ENCODE results near the gene SH3PXD2A. TPM values are rescaled to one million over a fixed set of nuclear protein-coding genes. Genes with fewer than 3 reads are reported as not detected.
"Not testable (repeated sequence)": the region's sequence is repeated elsewhere in the genome, so short reads cannot be mapped to it uniquely, and the experiment has no call there.

The SH3PXD2A gene
- total RNA-seq, 1 experiment from 2014 or later: 13.2 TPM

GRCh38 chr10:103816431-103816830, 38.9 kb downstream of the SH3PXD2A start:
- Mint-ChIP-seq H3K36me3 (ENCODE audit: insufficient read depth, unreplicated experiment) (no peaks in the 10 kb centered on the region), H3K27me3 (ENCODE audit: insufficient read depth, unreplicated experiment) (no peaks in the 10 kb centered on the region), H3K9me3 (ENCODE audit: unreplicated experiment) (no peaks in the 10 kb centered on the region), H3K27ac (ENCODE audit: low read depth, unreplicated experiment) (no peak overlapping the region), H3K4me3 (ENCODE audit: unreplicated experiment) (no peak overlapping the region), H3K4me1 (ENCODE audit: insufficient read depth, unreplicated experiment) (no peaks in the 10 kb centered on the region)
- ChIA-PET CTCF (no interaction called here), POLR2A (interaction anchor here (1.0 to 1.5 kb wide), 2 partner anchors 12 to 35 kb away, joined by 3 read pairs; no protein-coding TSS in a partner anchor)
- TF ChIP-seq, protein P1, sequence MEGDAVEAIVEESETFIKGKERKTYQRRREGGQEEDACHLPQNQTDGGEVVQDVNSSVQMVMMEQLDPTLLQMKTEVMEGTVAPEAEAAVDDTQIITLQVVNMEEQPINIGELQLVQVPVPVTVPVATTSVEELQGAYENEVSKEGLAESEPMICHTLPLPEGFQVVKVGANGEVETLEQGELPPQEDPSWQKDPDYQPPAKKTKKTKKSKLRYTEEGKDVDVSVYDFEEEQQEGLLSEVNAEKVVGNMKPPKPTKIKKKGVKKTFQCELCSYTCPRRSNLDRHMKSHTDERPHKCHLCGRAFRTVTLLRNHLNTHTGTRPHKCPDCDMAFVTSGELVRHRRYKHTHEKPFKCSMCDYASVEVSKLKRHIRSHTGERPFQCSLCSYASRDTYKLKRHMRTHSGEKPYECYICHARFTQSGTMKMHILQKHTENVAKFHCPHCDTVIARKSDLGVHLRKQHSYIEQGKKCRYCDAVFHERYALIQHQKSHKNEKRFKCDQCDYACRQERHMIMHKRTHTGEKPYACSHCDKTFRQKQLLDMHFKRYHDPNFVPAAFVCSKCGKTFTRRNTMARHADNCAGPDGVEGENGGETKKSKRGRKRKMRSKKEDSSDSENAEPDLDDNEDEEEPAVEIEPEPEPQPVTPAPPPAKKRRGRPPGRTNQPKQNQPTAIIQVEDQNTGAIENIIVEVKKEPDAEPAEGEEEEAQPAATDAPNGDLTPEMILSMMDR (IDR thresholded peaks at IDR 0.05; ENCODE audit: unreplicated experiment): no peak
- intact Hi-C loops (cut with micrococcal nuclease): no loop called here
- peak; percentile 51 for DNase-seq (ENCODE audit: unreplicated experiment)
- BruUV-seq (replicated peaks): no TSS peak

DNA sequence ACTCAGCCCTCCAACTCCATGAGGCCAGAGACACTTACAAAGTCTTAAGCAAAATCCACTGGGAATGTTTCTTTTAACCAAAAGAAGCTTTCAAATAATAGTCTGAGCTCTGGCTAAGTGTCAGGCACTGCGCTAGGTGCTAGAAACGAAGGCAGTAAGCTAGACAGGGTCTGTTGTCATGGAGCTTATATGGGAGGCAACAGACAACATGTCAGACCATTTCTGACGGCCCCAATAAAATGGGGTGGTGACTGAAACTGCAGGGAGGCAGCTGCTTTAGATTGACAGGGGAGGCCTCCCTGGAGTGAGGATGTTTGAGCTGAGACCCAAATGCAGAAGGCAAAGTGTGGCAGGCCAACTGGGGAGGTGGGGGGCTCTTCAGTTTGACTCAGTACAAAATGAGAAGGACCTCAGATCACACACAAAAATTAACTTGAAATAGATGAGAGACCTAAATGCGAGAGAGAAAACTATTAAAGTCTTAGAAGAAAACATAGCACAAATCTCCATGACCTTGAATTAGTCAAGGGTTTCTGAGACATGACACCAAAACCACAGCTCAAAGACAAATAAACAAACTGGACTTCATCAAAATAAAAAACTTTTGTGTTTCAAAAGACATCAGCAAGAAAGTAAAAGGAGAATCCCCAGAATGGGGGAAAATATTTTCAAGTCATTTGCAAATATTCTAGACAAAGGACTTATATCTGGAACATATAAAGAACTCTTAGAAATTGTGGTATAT, 40.6 kb downstream of the SH3PXD2A start:
- H3K4me3 Mint-ChIP-seq (ENCODE audit: unreplicated experiment): no peak overlapping the region
- BruUV-seq (replicated peaks): no TSS peak
- TF ChIP-seq, protein P1 (IDR thresholded peaks at IDR 0.05; ENCODE audit: unreplicated experiment): no peak

DNA sequence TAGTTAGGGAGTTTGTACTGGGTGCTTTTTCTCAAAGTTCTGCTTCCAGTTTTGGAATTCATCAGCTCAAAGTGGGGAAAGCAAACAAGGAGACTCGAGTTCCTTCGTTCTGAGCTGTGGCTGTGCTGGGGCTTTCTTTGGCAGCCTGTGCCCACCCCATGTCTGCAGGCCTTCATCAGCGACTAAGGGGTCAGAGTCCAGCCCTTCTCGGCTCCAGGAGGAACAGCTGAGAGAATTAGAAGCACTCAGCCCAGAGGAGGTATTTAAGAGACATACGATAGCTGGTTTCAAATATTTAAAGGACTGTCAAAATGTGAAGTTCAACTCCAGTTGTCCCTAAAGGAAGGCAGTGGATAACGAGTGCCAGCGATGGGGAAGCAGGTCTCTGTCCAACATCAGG, 41.3 kb downstream of the SH3PXD2A start:
- POLR2A ChIA-PET: interaction anchor here (0.9 to 1.3 kb wide), 3 partner anchors 19 to 36 kb away, joined by 3 to 4 read pairs (median 3); no protein-coding TSS in a partner anchor
- Mint-ChIP-seq H3K4me1 (ENCODE audit: insufficient read depth, unreplicated experiment) (no peaks in the 10 kb centered on the region), H3K36me3 (ENCODE audit: insufficient read depth, unreplicated experiment) (no peaks in the 10 kb centered on the region), H3K4me3 (ENCODE audit: unreplicated experiment) (no peak overlapping the region), H3K27me3 (ENCODE audit: insufficient read depth, unreplicated experiment) (no peaks in the 10 kb centered on the region), H3K27ac (ENCODE audit: low read depth, unreplicated experiment) (no peak overlapping the region), H3K9me3 (ENCODE audit: unreplicated experiment) (no peaks in the 10 kb centered on the region)
- DNase-seq (ENCODE audit: unreplicated experiment): no peak
- intact Hi-C loops (cut with micrococcal nuclease): no loop called here
- CTCF ChIA-PET: interaction anchor here (0.6 to 1.8 kb wide), 4 partner anchors 14 to 102 kb away, joined by 3 to 4 read pairs (median 3); no protein-coding TSS in a partner anchor
- BruUV-seq (replicated peaks): no TSS peak
- TF ChIP-seq, protein P1 (IDR thresholded peaks at IDR 0.05; ENCODE audit: unreplicated experiment): no peak

More for the DNA sequence above, 40.6 kb downstream of the SH3PXD2A start:
- H3K9me3 Mint-ChIP-seq (ENCODE audit: unreplicated experiment): no peaks in the 10 kb centered on the region
- no peaks in the 10 kb centered on the region for H3K4me1 Mint-ChIP-seq (ENCODE audit: insufficient read depth, unreplicated experiment)
- CTCF ChIA-PET: interaction anchor here (0.6 to 1.8 kb wide), 5 partner anchors 42 to 1416 kb away, joined by 3 to 4 read pairs (median 3); no protein-coding TSS in a partner anchor
- intact Hi-C loops (cut with micrococcal nuclease): no loop called here
- no peak for DNase-seq (ENCODE audit: unreplicated experiment)
- no peaks in the 10 kb centered on the region for H3K27me3 Mint-ChIP-seq (ENCODE audit: insufficient read depth, unreplicated experiment)
- POLR2A ChIA-PET: interaction anchor here (0.7 to 0.9 kb wide), 2 partner anchors 14 to 25 kb away, joined by 3 read pairs; no protein-coding TSS in a partner anchor
- no peaks in the 10 kb centered on the region for H3K36me3 Mint-ChIP-seq (ENCODE audit: insufficient read depth, unreplicated experiment)
- no peak overlapping the region for H3K27ac Mint-ChIP-seq (ENCODE audit: low read depth, unreplicated experiment)

DNA sequence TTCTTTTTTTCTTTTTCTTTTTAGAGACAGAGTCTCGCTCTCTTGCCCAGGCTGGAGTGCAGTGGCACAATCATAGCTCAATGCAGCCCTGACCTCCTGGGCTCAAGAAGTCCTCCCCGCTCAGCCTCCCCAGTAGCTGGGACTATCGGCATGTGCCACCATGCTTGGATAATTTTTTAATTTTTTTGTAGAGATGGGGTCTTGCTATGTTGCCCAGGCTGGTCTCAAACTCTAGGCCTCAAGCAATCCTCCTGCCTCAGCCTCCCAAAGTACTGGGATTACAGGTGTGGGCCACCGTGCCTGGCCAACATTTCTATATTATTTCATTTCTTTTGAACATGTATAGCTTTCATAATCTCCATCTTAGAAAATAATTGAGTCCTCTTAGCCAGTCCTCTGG, 42.1 kb downstream of the SH3PXD2A start:
- H3K27ac Mint-ChIP-seq (ENCODE audit: low read depth, unreplicated experiment); intact Hi-C loops (cut with micrococcal nuclease); BruUV-seq (replicated peaks); DNase-seq (ENCODE audit: unreplicated experiment); H3K4me3 Mint-ChIP-seq (ENCODE audit: unreplicated experiment); H3K27me3 Mint-ChIP-seq (ENCODE audit: insufficient read depth, unreplicated experiment); H3K36me3 Mint-ChIP-seq (ENCODE audit: insufficient read depth, unreplicated experiment); H3K9me3 Mint-ChIP-seq (ENCODE audit: unreplicated experiment); H3K4me1 Mint-ChIP-seq (ENCODE audit: insufficient read depth, unreplicated experiment): not testable (repeated sequence)
- POLR2A ChIA-PET: interaction anchor here (0.7 to 1.3 kb wide), 3 partner anchors 20 to 306 kb away, joined by 3 to 4 read pairs (median 4); no protein-coding TSS in a partner anchor
- CTCF ChIA-PET: interaction anchor here (0.6 to 1.8 kb wide), 2 partner anchors 14 to 101 kb away, joined by 3 to 4 read pairs; no protein-coding TSS in a partner anchor

All from MCF 10A (cell line).